Right lobe of liver (tissue), 4 donors: ENCODE results near the gene TACC3.

Experiments
- POLR2A ChIP-seq: fragments of 450-650 bp; IDR thresholded peaks from one replicate; pipeline ENCODE4 v1.6.1; 2017; ENCODE audit warnings: antibody characterized with exemption, mild to moderate bottlenecking
- TF ChIP-seq, protein P1 (sequence below), 4 donors: fragments of 200-600 bp in 3 of 4; fragments of 450-650 bp in 1 of 4; IDR thresholded peaks; one replicate each; pipeline versions ENCODE4 v1.5.1 to v1.8.0; 2016 to 2022; ENCODE audit warnings: antibody characterized with exemption in 4 of 4, mild to moderate bottlenecking in 2 of 4
- donor health status: DM: no; HTN: no; CAD: no.
- donor health status: DM: no; HTN: no; CAD: no.
- donor health status: DM: no; HTN: yes; CAD: no.

DNA sequence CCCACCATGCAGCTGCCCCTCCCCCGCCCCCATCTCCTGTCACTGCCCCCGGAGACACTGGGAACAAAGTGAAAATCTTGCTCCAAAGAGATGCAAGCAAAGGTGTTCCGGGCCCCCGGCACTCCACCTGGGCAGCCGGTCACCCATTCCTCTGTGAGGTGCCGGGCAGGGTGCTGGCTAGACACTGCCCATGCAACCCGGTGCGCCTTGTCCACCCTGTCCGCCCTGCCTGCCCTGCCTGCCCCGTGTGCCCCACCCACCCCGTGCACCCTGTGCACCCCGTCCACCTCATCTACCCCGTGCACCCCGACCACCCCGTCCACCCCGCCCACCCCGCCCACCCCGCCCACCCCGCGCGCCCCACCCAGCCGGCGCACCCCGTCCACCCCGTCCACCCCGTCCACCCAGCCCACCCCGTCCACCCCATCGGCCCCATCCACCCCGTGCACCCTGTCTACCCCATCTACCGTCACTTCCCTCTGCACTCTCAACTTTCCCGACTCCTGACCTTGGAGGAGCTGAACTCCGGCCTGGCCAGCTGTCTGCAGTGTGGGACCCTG, 39.9 kb downstream of the TACC3 start:
- TF ChIP-seq POLR2A, result no peak
- TF ChIP-seq, protein P1, sequence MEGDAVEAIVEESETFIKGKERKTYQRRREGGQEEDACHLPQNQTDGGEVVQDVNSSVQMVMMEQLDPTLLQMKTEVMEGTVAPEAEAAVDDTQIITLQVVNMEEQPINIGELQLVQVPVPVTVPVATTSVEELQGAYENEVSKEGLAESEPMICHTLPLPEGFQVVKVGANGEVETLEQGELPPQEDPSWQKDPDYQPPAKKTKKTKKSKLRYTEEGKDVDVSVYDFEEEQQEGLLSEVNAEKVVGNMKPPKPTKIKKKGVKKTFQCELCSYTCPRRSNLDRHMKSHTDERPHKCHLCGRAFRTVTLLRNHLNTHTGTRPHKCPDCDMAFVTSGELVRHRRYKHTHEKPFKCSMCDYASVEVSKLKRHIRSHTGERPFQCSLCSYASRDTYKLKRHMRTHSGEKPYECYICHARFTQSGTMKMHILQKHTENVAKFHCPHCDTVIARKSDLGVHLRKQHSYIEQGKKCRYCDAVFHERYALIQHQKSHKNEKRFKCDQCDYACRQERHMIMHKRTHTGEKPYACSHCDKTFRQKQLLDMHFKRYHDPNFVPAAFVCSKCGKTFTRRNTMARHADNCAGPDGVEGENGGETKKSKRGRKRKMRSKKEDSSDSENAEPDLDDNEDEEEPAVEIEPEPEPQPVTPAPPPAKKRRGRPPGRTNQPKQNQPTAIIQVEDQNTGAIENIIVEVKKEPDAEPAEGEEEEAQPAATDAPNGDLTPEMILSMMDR (IDR thresholded peaks at IDR 0.05), result no peak
